NT2/D1 (cell line): ENCODE data around the gene IL17RD.

Experiments
- DNase-seq: peaks from one replicate; pipeline ENCODE4 v3.0.0-alpha.2; 2011; ENCODE audit warnings: low read depth, low spot score
- H3K27me3 ChIP-seq: 2 replicates; pipeline ENCODE4 v1.6.0; 2011; ENCODE audit warnings: mild to moderate bottlenecking; ENCODE audit not compliant: insufficient read length, insufficient read depth
- H3K36me3 ChIP-seq: 2 replicates; pipeline ENCODE4 v1.6.1; 2011; ENCODE audit warnings: mild to moderate bottlenecking, low read length, mixed read lengths; ENCODE audit not compliant: insufficient read depth, insufficient read length
- H3K4me1 ChIP-seq: 2 replicates; pipeline ENCODE4 v1.5.1; 2011; ENCODE audit not compliant: insufficient read depth, insufficient read length
- H3K4me3 ChIP-seq: 2 replicates; pipeline ENCODE4 v1.5.1; 2011; ENCODE audit warnings: low read depth; ENCODE audit not compliant: insufficient read length
- H3K9ac ChIP-seq: 2 replicates; pipeline ENCODE4 v1.6.0; 2011; ENCODE audit warnings: low read depth; ENCODE audit not compliant: insufficient read length
- H3K9me3 ChIP-seq: 2 replicates; pipeline ENCODE4 v1.5.1; 2011; ENCODE audit warnings: mild to moderate bottlenecking, low read length; ENCODE audit not compliant: insufficient read depth
- SUZ12 ChIP-seq: IDR thresholded peaks from 2 replicates; pipeline ENCODE4 v1.6.1; 2011; ENCODE audit not compliant: insufficient read length, insufficient read depth; ENCODE audit errors: extremely low read depth
- YY1 ChIP-seq: IDR thresholded peaks from 2 replicates; pipeline ENCODE4 v1.6.1; 2011; ENCODE audit not compliant: insufficient read length, insufficient read depth
- ZNF274 ChIP-seq: IDR thresholded peaks from 2 replicates; pipeline ENCODE4 v1.6.1; 2011; ENCODE audit warnings: mild to moderate bottlenecking, low read depth, low read length

The IL17RD gene

GRCh38 chr3:57158813-57159738 is 6.1 kb downstream of the IL17RD start:
- no peaks in the 10 kb centered on the region for H3K9me3 ChIP-seq
- H3K27me3 ChIP-seq: peaks cover 36% of the 10 kb centered on the region
- TF ChIP-seq YY1 (no peak), ZNF274 (no peak), SUZ12 (no peak)
- H3K4me3 ChIP-seq: no peak overlapping the region
- no peak overlapping the region for H3K9ac ChIP-seq
- peak; percentile 82 for DNase-seq
- peaks cover 31% of the 10 kb centered on the region for H3K4me1 ChIP-seq
- H3K36me3 ChIP-seq: peaks cover 16% of the 10 kb centered on the region

GRCh38 chr3:57158325-57158724 is 6.8 kb downstream of the IL17RD start:
- no peak overlapping the region for H3K4me3 ChIP-seq

GRCh38 chr3:57157545-57157944 is 7.6 kb downstream of the IL17RD start:
- no peak overlapping the region for H3K9ac ChIP-seq
- peaks cover 22% of the 10 kb centered on the region for H3K27me3 ChIP-seq
- no peak for DNase-seq
- no peaks in the 10 kb centered on the region for H3K9me3 ChIP-seq
- peaks cover 23% of the 10 kb centered on the region for H3K4me1 ChIP-seq
- peaks cover 7% of the 10 kb centered on the region for H3K36me3 ChIP-seq
- H3K4me3 ChIP-seq: no peak overlapping the region
- TF ChIP-seq YY1 (no peak), ZNF274 (no peak), SUZ12 (no peak)

More at GRCh38 chr3:57158325-57158724, 6.8 kb downstream of the IL17RD start:
- Histone ChIP-seq H3K27me3 (peaks cover 30% of the 10 kb centered on the region), H3K4me1 (peaks cover 29% of the 10 kb centered on the region), H3K9me3 (no peaks in the 10 kb centered on the region), H3K9ac (no peak overlapping the region), H3K36me3 (peaks cover 12% of the 10 kb centered on the region)
- TF ChIP-seq YY1 (no peak), ZNF274 (no peak), SUZ12 (no peak)
- DNase-seq: no peak

GRCh38 chr3:57155310-57155643 is 9.9 kb downstream of the IL17RD start:
- peaks cover 10% of the 10 kb centered on the region for H3K27me3 ChIP-seq
- H3K4me3 ChIP-seq: no peak overlapping the region
- no peak for DNase-seq
- H3K9ac ChIP-seq: no peak overlapping the region
- H3K4me1 ChIP-seq: peaks cover 19% of the 10 kb centered on the region
- peaks cover 12% of the 10 kb centered on the region for H3K36me3 ChIP-seq
- TF ChIP-seq SUZ12 (no peak), ZNF274 (no peak), YY1 (no peak)
- H3K9me3 ChIP-seq: no peaks in the 10 kb centered on the region

GRCh38 chr3:57154470-57155309 is 10.5 kb downstream of the IL17RD start:
- no peak for DNase-seq
- Histone ChIP-seq H3K4me3 (no peak overlapping the region), H3K4me1 (peaks cover 20% of the 10 kb centered on the region), H3K36me3 (peaks cover 17% of the 10 kb centered on the region), H3K9ac (no peak overlapping the region), H3K9me3 (no peaks in the 10 kb centered on the region), H3K27me3 (peaks cover 10% of the 10 kb centered on the region)
- TF ChIP-seq SUZ12 (no peak), ZNF274 (no peak), YY1 (no peak)

- Histone ChIP-seq H3K27me3 (peaks cover 4% of the 10 kb centered on the region), H3K36me3 (peaks cover 28% of the 10 kb centered on the region), H3K4me3 (no peak overlapping the region), H3K9ac (no peak overlapping the region), H3K4me1 (peaks cover 11% of the 10 kb centered on the region), H3K9me3 (no peaks in the 10 kb centered on the region)
- TF ChIP-seq SUZ12: no peak
- no peak for TF ChIP-seq YY1
- no peak for TF ChIP-seq ZNF274
- no peak for DNase-seq
These were observed 12.7 kb downstream of the IL17RD start for GRCh38 chr3:57152151-57153143.
